ENCODE data around the gene BCL2L2.
A peak's percentile ranks its signal among the peaks of the same experiment; 100 is the strongest.

BCL2L2 gene

GRCh38 chr14:23347406-23348296 is 41.0 kb downstream of the BCL2L2 start:
- H3K4me3 ChIP-seq (ENCODE audit: low read length), result no peak overlapping the region
- no peak for TF ChIP-seq CTCF (conservative IDR thresholded peaks at IDR 0.05; ENCODE audit: low read length)
- no peak for DNase-seq (ENCODE audit: low read depth)

GRCh38 chr14:23348297-23348655 is 41.6 kb downstream of the BCL2L2 start:
- DNase-seq (ENCODE audit: low read depth), result no peak
- no peak for TF ChIP-seq CTCF (conservative IDR thresholded peaks at IDR 0.05; ENCODE audit: low read length)
- H3K4me3 ChIP-seq (ENCODE audit: low read length), result no peak overlapping the region

- TF ChIP-seq CTCF (conservative IDR thresholded peaks at IDR 0.05; ENCODE audit: low read length), result no peak
- no peak overlapping the region for H3K4me3 ChIP-seq (ENCODE audit: low read length)
- no peak for DNase-seq (ENCODE audit: low read depth)
Measured at GRCh38 chr14:23349156-23349845, 42.7 kb downstream of the BCL2L2 start.

- no peak for DNase-seq (ENCODE audit: low read depth)
- peak overlapping the region; percentile 75 for H3K4me3 ChIP-seq (ENCODE audit: low read length)
- no peak for TF ChIP-seq CTCF (conservative IDR thresholded peaks at IDR 0.05; ENCODE audit: low read length)
Measured at GRCh38 chr14:23351681-23352505, 45.3 kb downstream of the BCL2L2 start.

GRCh38 chr14:23352506-23353432 is 46.1 kb downstream of the BCL2L2 start, which contains the start of gene SLC22A17:
TSS of gene SLC22A17 (minus strand) at chr14:23352887.
- peak; percentile 18; the same call in 1 of the 2 replicates for TF ChIP-seq CTCF (conservative IDR thresholded peaks at IDR 0.05; ENCODE audit: low read length)
- peak; percentile 82 for DNase-seq (ENCODE audit: low read depth)
- H3K4me3 ChIP-seq (ENCODE audit: low read length), result peak within 1 kb of the TSS; percentile 75

- no peak for TF ChIP-seq CTCF (conservative IDR thresholded peaks at IDR 0.05; ENCODE audit: low read length)
- no peak overlapping the region for H3K4me3 ChIP-seq (ENCODE audit: low read length)
- DNase-seq (ENCODE audit: low read depth), result no peak
Measured at GRCh38 chr14:23353433-23353780, 46.8 kb downstream of the BCL2L2 start.
